Loucy (cell line): ENCODE results near the gene SPAG17.

Experiments used
- EZH2phosphoT487 ChIP-seq: fragments of 200-600 bp; IDR thresholded peaks from 2 replicates; pipeline ENCODE4 v1.6.1; 2018; ENCODE audit warnings: antibody characterized with exemption, mild to moderate bottlenecking, moderate library complexity, borderline replicate concordance
- TF ChIP-seq, protein P1 (sequence below): fragments of 200-600 bp; sonication (generic); conservative IDR thresholded peaks from 2 replicates; pipeline ENCODE4 v1.5.1; 2014; ENCODE audit warnings: mild to moderate bottlenecking, antibody characterized with exemption, low read length

DNA sequence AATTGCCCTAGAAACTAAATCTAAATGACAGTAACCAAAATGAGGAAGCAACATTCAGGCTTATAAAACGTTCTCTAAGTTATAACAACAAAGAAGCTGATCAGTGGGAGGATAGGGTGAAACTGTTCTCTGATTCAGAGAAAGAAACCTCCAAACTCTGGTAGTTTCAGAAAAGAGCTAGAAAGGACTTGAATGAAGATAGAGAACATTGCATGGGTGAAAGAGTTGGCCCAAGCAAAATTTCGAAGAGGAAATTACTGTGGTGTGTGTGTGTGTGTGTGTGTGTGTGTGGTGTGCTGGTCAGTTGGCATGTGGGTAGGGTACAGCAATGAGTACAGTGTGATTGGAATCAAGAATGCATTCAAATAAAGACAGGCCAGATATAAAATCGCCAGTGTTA lies 16.5 kb upstream of the SPAG17 start:
- TF ChIP-seq EZH2phosphoT487: no peak
- TF ChIP-seq, protein P1, sequence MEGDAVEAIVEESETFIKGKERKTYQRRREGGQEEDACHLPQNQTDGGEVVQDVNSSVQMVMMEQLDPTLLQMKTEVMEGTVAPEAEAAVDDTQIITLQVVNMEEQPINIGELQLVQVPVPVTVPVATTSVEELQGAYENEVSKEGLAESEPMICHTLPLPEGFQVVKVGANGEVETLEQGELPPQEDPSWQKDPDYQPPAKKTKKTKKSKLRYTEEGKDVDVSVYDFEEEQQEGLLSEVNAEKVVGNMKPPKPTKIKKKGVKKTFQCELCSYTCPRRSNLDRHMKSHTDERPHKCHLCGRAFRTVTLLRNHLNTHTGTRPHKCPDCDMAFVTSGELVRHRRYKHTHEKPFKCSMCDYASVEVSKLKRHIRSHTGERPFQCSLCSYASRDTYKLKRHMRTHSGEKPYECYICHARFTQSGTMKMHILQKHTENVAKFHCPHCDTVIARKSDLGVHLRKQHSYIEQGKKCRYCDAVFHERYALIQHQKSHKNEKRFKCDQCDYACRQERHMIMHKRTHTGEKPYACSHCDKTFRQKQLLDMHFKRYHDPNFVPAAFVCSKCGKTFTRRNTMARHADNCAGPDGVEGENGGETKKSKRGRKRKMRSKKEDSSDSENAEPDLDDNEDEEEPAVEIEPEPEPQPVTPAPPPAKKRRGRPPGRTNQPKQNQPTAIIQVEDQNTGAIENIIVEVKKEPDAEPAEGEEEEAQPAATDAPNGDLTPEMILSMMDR: no peak
